Measurements from ENCODE around the gene MYH7. TPM values are rescaled to one million over a fixed set of nuclear protein-coding genes. Genes with fewer than 3 reads are reported as not detected.

Gene MYH7
- total and polyA plus RNA-seq, 2 of the 4 experiments (the other 2 are of a cell fraction), result not detected

- Histone ChIP-seq H3K4ac (ENCODE audit: low read depth, low read length) (peak overlapping the region; percentile 88), H3K27ac (ENCODE audit: insufficient read depth, low read length) (peak overlapping the region; percentile 69), H3K18ac (ENCODE audit: low read depth, low read length) (no peak overlapping the region), H3K4me2 (ENCODE audit: low read depth, low read length) (peak overlapping the region; percentile 67), H3K4me1 (ENCODE audit: control insufficient read depth, insufficient read depth, low read length) (no peaks in the 10 kb centered on the region), H3K23ac (ENCODE audit: low read depth, low read length) (no peak overlapping the region), H3K9me3 (ENCODE audit: control insufficient read depth, insufficient read depth, low read length) (no peaks in the 10 kb centered on the region), H4K91ac (ENCODE audit: insufficient read depth, low read depth, low read length) (no peak overlapping the region), H4K5ac (ENCODE audit: low read depth, low read length) (peak overlapping the region; percentile 89), H4K20me1 (ENCODE audit: insufficient read depth, low read length) (no peaks in the 10 kb centered on the region), H2AK9ac (replicated peaks; ENCODE audit: low read depth, low read length, poor library complexity) (peak overlapping the region; percentile 75), H3K79me1 (ENCODE audit: low read depth in 1 of 2, low read length in 2 of 2) (peaks cover 12 to 19% of the 10 kb centered on the region in 2 experiments), H3K27me3 (ENCODE audit: control insufficient read depth, insufficient read depth, low read length) (no peaks in the 10 kb centered on the region), H3K4me3 (ENCODE audit: insufficient read depth, low read depth, low read length) (peak overlapping the region; percentile 81), H3K56ac (ENCODE audit: extremely low read depth, insufficient read depth, low read length) (peak overlapping the region; percentile 77), H2AFZ (replicated peaks; ENCODE audit: low read length, poor library complexity) (peak overlapping the region; percentile 96), H2AK5ac (ENCODE audit: low read depth, low read length) (0 out of 2 replicates have a peak overlapping the region, but pooled peaks have one; percentile 68), H2BK120ac (ENCODE audit: low read depth, low read length) (0 out of 2 replicates have a peak overlapping the region, but pooled peaks have one; percentile 27), H4K8ac (ENCODE audit: low read depth in 2 of 2, low read length in 2 of 2) (peak overlapping the region; percentile 45 to 99), H2BK5ac (ENCODE audit: low read depth, low read length, poor library complexity, severe bottlenecking) (no peak overlapping the region), H3K14ac (replicated peaks; ENCODE audit: low read depth, low read length) (peak overlapping the region; percentile 95; the same call in 1 of the 2 replicates), H2BK20ac (ENCODE audit: low read depth, low read length) (no peak overlapping the region), H3K9ac (ENCODE audit: low read depth, low read length) (peak overlapping the region; percentile 86), H2BK15ac (ENCODE audit: low read depth, low read length) (no peak overlapping the region), H3K9me1 (ENCODE audit: insufficient read depth, low read length) (peaks cover 3% of the 10 kb centered on the region; the same call in 1 of the 2 replicates), H3K36me3 (ENCODE audit: control insufficient read depth, insufficient read depth, low read length) (peaks cover 6% of the 10 kb centered on the region)
- in situ Hi-C loops (cut with MboI; ENCODE audit: low sequenced_read_pairs) (loop anchor here (10.0 kb wide), 1 partner anchor 205 kb away; no protein-coding TSS in a partner anchor), intact Hi-C loops (cut with micrococcal nuclease) (loop anchor here (1.0 to 10.0 kb wide), 2 partner anchors 142 to 465 kb away; no protein-coding TSS in a partner anchor), dilution Hi-C loops (cut with HindIII; ENCODE audit: low sequenced_read_pairs, unreplicated experiment) (no loop called here)
- POLR2A ChIA-PET (ENCODE audit: unreplicated experiment), result interaction anchor here (0.7 kb wide), 1 partner anchor 59 kb away, joined by 3 read pairs; no protein-coding TSS in a partner anchor
- BruUV-seq (replicated peaks), result TSS peak; percentile 68
- CTCF ChIA-PET, result no interaction called here
- DNase-seq (no peak), ATAC-seq (ENCODE audit: low read depth) (peak; percentile 25)
- no CpG with 5 or more reads among the region's 11 CpGs for WGBS, 2 experiments (ENCODE audit: extremely low coverage in 2 of 2, insufficient read length in 1 of 2)
- no peak for TF ChIP-seq MXI1 (IDR thresholded peaks at IDR 0.05; ENCODE audit: borderline replicate concordance, low read depth, low read length)
- no peak for TF ChIP-seq CHD1 (IDR thresholded peaks at IDR 0.05; ENCODE audit: low read depth, low read length)
- no peak for TF ChIP-seq CTCF (conservative IDR thresholded peaks at IDR 0.05; ENCODE audit: low read depth, low read length)
- TF ChIP-seq POLR2A (IDR thresholded peaks at IDR 0.05; ENCODE audit: low read depth, low read length), result no peak
- TF ChIP-seq BHLHE40 (IDR thresholded peaks at IDR 0.05; ENCODE audit: low read depth, low read length), result no peak
- no peak for TF ChIP-seq MAFK (IDR thresholded peaks at IDR 0.05; ENCODE audit: low read depth, low read length)
- TF ChIP-seq ELK1 (IDR thresholded peaks at IDR 0.05; ENCODE audit: borderline replicate concordance, low read depth, low read length), result no peak
- TF ChIP-seq RAD21 (IDR thresholded peaks at IDR 0.05; ENCODE audit: low read length), result no peak
- TF ChIP-seq MAZ (IDR thresholded peaks at IDR 0.05; ENCODE audit: borderline replicate concordance, low read depth, low read length), result no peak
Measured at GRCh38 chr14:23469906-23470403, 34.5 kb upstream of the MYH7 start.
